Measurements from ENCODE around the gene SOX13.

Gene SOX13

GRCh38 chr1:204108312-204109141 is 35.6 kb downstream of the SOX13 start:
- TF ChIP-seq CTCF (conservative IDR thresholded peaks at IDR 0.05) (no peak), ZFX (IDR thresholded peaks at IDR 0.05) (no peak)
- H3K27ac ChIP-seq: no peak overlapping the region

- TF ChIP-seq CTCF (conservative IDR thresholded peaks at IDR 0.05) (no peak), ZFX (IDR thresholded peaks at IDR 0.05) (no peak)
- H3K27ac ChIP-seq: no peak overlapping the region
Observed at GRCh38 chr1:204110894-204111633, 38.1 kb downstream of the SOX13 start.

- TF ChIP-seq CTCF (conservative IDR thresholded peaks at IDR 0.05): no peak
- no peak for TF ChIP-seq ZFX (IDR thresholded peaks at IDR 0.05)
- H3K27ac ChIP-seq: no peak overlapping the region
Observed at GRCh38 chr1:204112876-204113730, 40.2 kb downstream of the SOX13 start.

GRCh38 chr1:204113896-204114295 is 41.0 kb downstream of the SOX13 start:
- H3K27ac ChIP-seq: no peak overlapping the region
- TF ChIP-seq CTCF (conservative IDR thresholded peaks at IDR 0.05) (no peak), ZFX (IDR thresholded peaks at IDR 0.05) (no peak)

- no peak overlapping the region for H3K27ac ChIP-seq
- TF ChIP-seq ZFX (IDR thresholded peaks at IDR 0.05) (no peak), CTCF (conservative IDR thresholded peaks at IDR 0.05) (no peak)
Observed at GRCh38 chr1:204114606-204115005, 41.7 kb downstream of the SOX13 start.

- TF ChIP-seq CTCF (conservative IDR thresholded peaks at IDR 0.05) (no peak), ZFX (IDR thresholded peaks at IDR 0.05) (no peak)
- H3K27ac ChIP-seq: no peak overlapping the region
Observed at GRCh38 chr1:204115116-204115515, 42.2 kb downstream of the SOX13 start.
